Glomerular visceral epithelial cell (primary cell): ENCODE measurements around the gene ATXN10.
"Not testable (repeated sequence)": the region's sequence is repeated elsewhere in the genome, so short reads cannot be mapped to it uniquely, and the experiment has no call there.

Experiments used
- DNase-seq: peaks from one replicate; pipeline ENCODE4 v3.0.0-alpha.2; 2016; ENCODE audit errors: extremely low spot score

Gene ATXN10

GRCh38 chr22:45678961-45679912 lies 7.6 kb downstream of the ATXN10 start:
- DNase-seq, result peak; percentile 62

- DNase-seq, result peak; percentile 44
Observed at GRCh38 chr22:45680932-45681700, 9.5 kb downstream of the ATXN10 start.

- DNase-seq, result peak; percentile 17
Observed at GRCh38 chr22:45682064-45682463, 10.4 kb downstream of the ATXN10 start.

- DNase-seq, result not testable (repeated sequence)
Observed at GRCh38 chr22:45682773-45683172, 11.1 kb downstream of the ATXN10 start.

- DNase-seq, result no peak
Observed at GRCh38 chr22:45683248-45683647, 11.6 kb downstream of the ATXN10 start.

GRCh38 chr22:45683680-45684079 lies 12.0 kb downstream of the ATXN10 start:
- DNase-seq, result no peak

- DNase-seq, result peak; percentile 46
Observed at GRCh38 chr22:45684169-45684568, 12.5 kb downstream of the ATXN10 start.

GRCh38 chr22:45684752-45685574 lies 13.3 kb downstream of the ATXN10 start:
- no peak for DNase-seq

- no peak for DNase-seq
Observed at GRCh38 chr22:45686004-45686403, 14.4 kb downstream of the ATXN10 start.

GRCh38 chr22:45686836-45687235 lies 15.2 kb downstream of the ATXN10 start:
- no peak for DNase-seq

- peak; percentile 90 for DNase-seq
Observed at GRCh38 chr22:45688600-45689080, 17.0 kb downstream of the ATXN10 start.

GRCh38 chr22:45689211-45689610 lies 17.6 kb downstream of the ATXN10 start:
- DNase-seq, result no peak

GRCh38 chr22:45690008-45690407 lies 18.4 kb downstream of the ATXN10 start:
- DNase-seq, result no peak

- peak; percentile 36 for DNase-seq
Observed at GRCh38 chr22:45692549-45692948, 20.9 kb downstream of the ATXN10 start.

GRCh38 chr22:45693835-45694234 lies 22.2 kb downstream of the ATXN10 start:
- DNase-seq, result no peak

GRCh38 chr22:45696227-45696626 lies 24.6 kb downstream of the ATXN10 start:
- DNase-seq, result no peak

GRCh38 chr22:45698094-45698493 lies 26.5 kb downstream of the ATXN10 start:
- DNase-seq, result no peak

GRCh38 chr22:45702981-45703380 lies 31.3 kb downstream of the ATXN10 start:
- DNase-seq, result no peak

GRCh38 chr22:45703758-45704157 lies 32.1 kb downstream of the ATXN10 start:
- no peak for DNase-seq

GRCh38 chr22:45704648-45705047 lies 33.0 kb downstream of the ATXN10 start:
- DNase-seq, result no peak

GRCh38 chr22:45707605-45708004 lies 36.0 kb downstream of the ATXN10 start:
- no peak for DNase-seq

GRCh38 chr22:45708145-45708544 lies 36.5 kb downstream of the ATXN10 start:
- no peak for DNase-seq
